ENCODE data around the gene CHRDL2. TPM values are rescaled to one million over a fixed set of nuclear protein-coding genes. Genes with fewer than 3 reads are reported as not detected.
"Not testable (repeated sequence)": the region's sequence is repeated elsewhere in the genome, so short reads cannot be mapped to it uniquely, and the experiment has no call there.

The CHRDL2 gene
- total RNA-seq, 3 donors from 2014 or later, result 4.2 TPM; not detected in 2

DNA sequence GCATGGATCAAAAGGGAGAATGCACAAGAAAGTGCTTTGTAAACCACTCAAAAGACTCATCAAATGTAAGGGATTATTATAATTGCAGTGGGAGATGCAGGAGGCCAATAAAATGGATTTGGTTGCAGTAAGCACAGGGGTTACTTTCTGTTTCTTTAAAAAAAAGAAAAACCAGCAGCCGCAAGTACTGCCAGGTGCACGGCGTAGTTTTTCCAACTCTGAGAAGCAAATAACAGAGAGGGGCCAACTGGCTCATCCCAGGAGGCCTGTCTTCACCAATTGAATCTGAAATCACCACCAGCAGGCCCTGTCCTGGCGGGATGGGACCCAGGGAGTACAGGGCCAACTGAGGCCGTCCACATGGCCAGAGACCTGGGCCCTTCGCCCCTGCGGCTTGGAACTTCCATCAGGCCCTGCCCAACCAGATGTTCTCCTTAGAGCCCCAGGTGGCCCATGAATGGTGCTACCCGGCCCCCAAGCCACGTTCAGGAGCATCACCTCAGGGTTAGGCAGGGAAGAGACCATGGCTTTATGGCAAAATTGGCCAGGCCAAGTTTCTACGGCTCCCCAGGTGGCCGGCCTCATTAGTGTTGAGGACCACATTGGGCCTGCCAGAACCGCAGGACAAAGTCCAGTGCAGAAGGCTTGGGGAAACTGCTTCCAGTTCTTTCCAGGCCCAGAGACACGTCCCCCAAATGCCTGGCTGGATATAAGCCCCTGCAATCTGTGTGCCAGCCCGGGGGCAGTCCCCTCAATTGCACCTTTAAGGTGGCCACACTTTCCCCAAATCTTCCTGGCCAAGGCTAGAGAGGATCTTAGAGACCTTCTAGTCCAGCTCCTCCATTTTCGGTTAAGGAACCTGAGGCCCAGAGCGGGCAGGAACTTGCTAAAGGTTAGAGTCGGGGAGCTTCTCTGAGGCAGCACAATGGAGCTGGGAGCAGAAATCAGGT is 61.7 kb downstream of the CHRDL2 start:
- no peak overlapping the region for H3K4me3 ChIP-seq
- H3K27ac ChIP-seq, result no peak overlapping the region
- H3K9me3 ChIP-seq, result no peaks in the 10 kb centered on the region
- TF ChIP-seq POLR2AphosphoS5 (IDR thresholded peaks at IDR 0.05) (no peak), POLR2A (IDR thresholded peaks at IDR 0.05) (no peak)
- TF ChIP-seq, protein P1, sequence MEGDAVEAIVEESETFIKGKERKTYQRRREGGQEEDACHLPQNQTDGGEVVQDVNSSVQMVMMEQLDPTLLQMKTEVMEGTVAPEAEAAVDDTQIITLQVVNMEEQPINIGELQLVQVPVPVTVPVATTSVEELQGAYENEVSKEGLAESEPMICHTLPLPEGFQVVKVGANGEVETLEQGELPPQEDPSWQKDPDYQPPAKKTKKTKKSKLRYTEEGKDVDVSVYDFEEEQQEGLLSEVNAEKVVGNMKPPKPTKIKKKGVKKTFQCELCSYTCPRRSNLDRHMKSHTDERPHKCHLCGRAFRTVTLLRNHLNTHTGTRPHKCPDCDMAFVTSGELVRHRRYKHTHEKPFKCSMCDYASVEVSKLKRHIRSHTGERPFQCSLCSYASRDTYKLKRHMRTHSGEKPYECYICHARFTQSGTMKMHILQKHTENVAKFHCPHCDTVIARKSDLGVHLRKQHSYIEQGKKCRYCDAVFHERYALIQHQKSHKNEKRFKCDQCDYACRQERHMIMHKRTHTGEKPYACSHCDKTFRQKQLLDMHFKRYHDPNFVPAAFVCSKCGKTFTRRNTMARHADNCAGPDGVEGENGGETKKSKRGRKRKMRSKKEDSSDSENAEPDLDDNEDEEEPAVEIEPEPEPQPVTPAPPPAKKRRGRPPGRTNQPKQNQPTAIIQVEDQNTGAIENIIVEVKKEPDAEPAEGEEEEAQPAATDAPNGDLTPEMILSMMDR (IDR thresholded peaks at IDR 0.05), result no peak
- peaks cover 0 to 6% of the 10 kb centered on the region in 2 donors for H3K4me1 ChIP-seq
- no peaks in the 10 kb centered on the region for H3K36me3 ChIP-seq
- no peak for DNase-seq (ENCODE audit: low spot score in 2 of 2)
- intact Hi-C loops (cut with DNase I; ENCODE audit: low total_unique reads), result no loop called here
- H3K27me3 ChIP-seq, result no peaks in the 10 kb centered on the region

GRCh38 chr11:74663315-74663714 is 67.9 kb downstream of the CHRDL2 start:
- Histone ChIP-seq H3K27ac (no peak overlapping the region), H3K9me3 (no peaks in the 10 kb centered on the region), H3K27me3 (no peaks in the 10 kb centered on the region), H3K4me1 (no peaks in the 10 kb centered on the region), H3K4me3 (no peak overlapping the region), H3K36me3 (no peaks in the 10 kb centered on the region)
- no peak for TF ChIP-seq POLR2A (IDR thresholded peaks at IDR 0.05)
- DNase-seq (ENCODE audit: low spot score in 2 of 2), result no peak
- intact Hi-C loops (cut with DNase I; ENCODE audit: low total_unique reads), result no loop called here

GRCh38 chr11:74662487-74663103 is 68.6 kb downstream of the CHRDL2 start:
- Histone ChIP-seq H3K36me3 (no peaks in the 10 kb centered on the region), H3K27ac (no peak overlapping the region), H3K27me3 (no peaks in the 10 kb centered on the region), H3K9me3 (no peaks in the 10 kb centered on the region), H3K4me1 (no peaks in the 10 kb centered on the region), H3K4me3 (no peak overlapping the region)
- intact Hi-C loops (cut with DNase I; ENCODE audit: low total_unique reads), result no loop called here
- no peak for TF ChIP-seq POLR2A (IDR thresholded peaks at IDR 0.05)
- TF ChIP-seq, protein P1 (IDR thresholded peaks at IDR 0.05), result no peak
- no peak for TF ChIP-seq POLR2AphosphoS5 (IDR thresholded peaks at IDR 0.05)
- no peak for DNase-seq (ENCODE audit: low spot score in 2 of 2)

DNA sequence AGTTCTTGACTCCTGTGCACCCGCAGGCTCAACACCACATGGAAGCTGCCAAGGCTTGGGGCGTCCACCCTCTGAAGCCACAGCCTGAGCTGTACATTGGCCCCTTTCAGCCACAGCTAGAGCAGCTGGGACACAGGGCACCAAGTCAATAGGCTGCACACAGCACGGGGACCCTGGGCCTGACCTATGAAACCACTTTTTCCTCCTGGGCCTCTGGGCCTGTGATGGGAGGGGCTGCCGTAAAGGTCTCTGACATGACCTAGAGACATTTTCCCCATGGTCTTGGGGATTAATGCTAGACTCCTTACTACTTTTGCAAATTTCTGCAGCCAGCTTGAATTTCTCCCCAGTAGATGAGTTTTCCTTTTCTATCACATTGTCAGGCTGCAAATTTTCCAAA is 72.1 kb downstream of the CHRDL2 start:
- H3K27ac ChIP-seq; H3K4me1 ChIP-seq; H3K36me3 ChIP-seq; H3K9me3 ChIP-seq; H3K4me3 ChIP-seq; intact Hi-C loops (cut with DNase I; ENCODE audit: low total_unique reads); DNase-seq (ENCODE audit: low spot score in 2 of 2); H3K27me3 ChIP-seq: not testable (repeated sequence)

- TF ChIP-seq, protein P1 (IDR thresholded peaks at IDR 0.05), result no peak
- no peak for TF ChIP-seq POLR2AphosphoS5 (IDR thresholded peaks at IDR 0.05)
- no peak for TF ChIP-seq POLR2A (IDR thresholded peaks at IDR 0.05)
- Histone ChIP-seq H3K27ac (no peak overlapping the region), H3K27me3 (no peaks in the 10 kb centered on the region), H3K4me1 (no peaks in the 10 kb centered on the region), H3K36me3 (no peaks in the 10 kb centered on the region), H3K4me3 (no peak overlapping the region), H3K9me3 (no peaks in the 10 kb centered on the region)
- no peak for DNase-seq (ENCODE audit: low spot score in 2 of 2)
- intact Hi-C loops (cut with DNase I; ENCODE audit: low total_unique reads), result no loop called here
Measured at GRCh38 chr11:74654976-74655375, 76.2 kb downstream of the CHRDL2 start.

- intact Hi-C loops (cut with DNase I; ENCODE audit: low total_unique reads), result no loop called here
- no peak overlapping the region for H3K4me3 ChIP-seq
- DNase-seq (ENCODE audit: low spot score in 2 of 2), result no peak
- H3K4me1 ChIP-seq, result no peaks in the 10 kb centered on the region
- no peak overlapping the region for H3K27ac ChIP-seq
- H3K27me3 ChIP-seq, result no peaks in the 10 kb centered on the region
- no peaks in the 10 kb centered on the region for H3K36me3 ChIP-seq
- H3K9me3 ChIP-seq, result no peaks in the 10 kb centered on the region
- TF ChIP-seq POLR2A (IDR thresholded peaks at IDR 0.05) (no peak), POLR2AphosphoS5 (IDR thresholded peaks at IDR 0.05) (no peak)
- TF ChIP-seq, protein P1 (IDR thresholded peaks at IDR 0.05), result no peak
Measured at GRCh38 chr11:74650498-74650897, 80.7 kb downstream of the CHRDL2 start.

Measured in breast epithelium (tissue), 4 donors.